Measurements from ENCODE around the gene PDE7B. TPM values are rescaled to one million over a fixed set of nuclear protein-coding genes. Genes with fewer than 3 reads are reported as not detected.

The PDE7B gene
- total RNA-seq, 1 experiment from 2014 or later = not detected

DNA sequence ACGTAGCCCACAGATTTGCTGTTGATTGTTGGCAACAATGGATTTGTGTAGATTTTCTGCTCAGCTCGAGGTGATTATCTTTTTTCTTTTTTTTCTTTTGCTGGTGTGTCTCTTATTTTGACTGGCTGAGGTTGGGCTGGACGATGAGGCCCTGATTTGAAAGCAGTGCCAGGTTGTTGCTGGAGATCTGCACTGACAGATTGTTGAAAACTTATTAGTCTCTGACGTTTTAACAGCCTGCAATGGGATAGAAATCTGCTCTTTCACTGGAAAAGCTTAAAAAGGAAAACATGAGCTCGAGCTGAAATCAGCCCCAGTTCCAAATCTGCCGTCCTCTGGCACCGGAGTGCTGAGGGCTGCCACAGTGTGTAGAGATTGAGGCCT is 87.7 kb downstream of the PDE7B start:
- Histone ChIP-seq H3K9me2 (replicated peaks; ENCODE audit: low read length) (no peaks in the 10 kb centered on the region), H3K9ac (ENCODE audit: low read length) (no peak overlapping the region), H4K20me1 (ENCODE audit: low read length) (no peaks in the 10 kb centered on the region), H3K27ac (ENCODE audit: low read length) (no peak overlapping the region), H3K79me2 (ENCODE audit: low read length) (no peaks in the 10 kb centered on the region), H3K4me3 (ENCODE audit: low read length) (no peak overlapping the region), H2AFZ (ENCODE audit: low read length) (no peak overlapping the region), H3K9me3 (ENCODE audit: low read length) (no peaks in the 10 kb centered on the region), H3K36me3 (ENCODE audit: low read depth, low read length) (no peaks in the 10 kb centered on the region), H3K4me1 (ENCODE audit: insufficient read depth, low read length) (peaks cover 41% of the 10 kb centered on the region), H3K27me3 (ENCODE audit: low read length) (no peaks in the 10 kb centered on the region), H3K4me2 (ENCODE audit: low read length) (no peak overlapping the region), H3F3A (ENCODE audit: low read length, unreplicated experiment) (peaks cover 8% of the 10 kb centered on the region)
- intact Hi-C loops (cut with micrococcal nuclease) = loop anchor here (5.0 to 10.0 kb wide), 2 partner anchors 57 to 286 kb away; no protein-coding TSS in a partner anchor
- CTCF ChIA-PET = interaction anchor here (1.5 kb wide), 1 partner anchor 216 kb away, joined by 3 read pairs; no protein-coding TSS in a partner anchor
- DNase-seq = no peak
- POLR2A ChIA-PET (ENCODE audit: unreplicated experiment) = no interaction called here
- no TSS peak for BruUV-seq (replicated peaks)
- TF ChIP-seq EZH2 (IDR thresholded peaks at IDR 0.05; ENCODE audit: low read length, unreplicated experiment) (no peak), EZH2phosphoT487 (IDR thresholded peaks at IDR 0.05; ENCODE audit: borderline replicate concordance, low read length) (no peak)
- TF ChIP-seq, protein P1, sequence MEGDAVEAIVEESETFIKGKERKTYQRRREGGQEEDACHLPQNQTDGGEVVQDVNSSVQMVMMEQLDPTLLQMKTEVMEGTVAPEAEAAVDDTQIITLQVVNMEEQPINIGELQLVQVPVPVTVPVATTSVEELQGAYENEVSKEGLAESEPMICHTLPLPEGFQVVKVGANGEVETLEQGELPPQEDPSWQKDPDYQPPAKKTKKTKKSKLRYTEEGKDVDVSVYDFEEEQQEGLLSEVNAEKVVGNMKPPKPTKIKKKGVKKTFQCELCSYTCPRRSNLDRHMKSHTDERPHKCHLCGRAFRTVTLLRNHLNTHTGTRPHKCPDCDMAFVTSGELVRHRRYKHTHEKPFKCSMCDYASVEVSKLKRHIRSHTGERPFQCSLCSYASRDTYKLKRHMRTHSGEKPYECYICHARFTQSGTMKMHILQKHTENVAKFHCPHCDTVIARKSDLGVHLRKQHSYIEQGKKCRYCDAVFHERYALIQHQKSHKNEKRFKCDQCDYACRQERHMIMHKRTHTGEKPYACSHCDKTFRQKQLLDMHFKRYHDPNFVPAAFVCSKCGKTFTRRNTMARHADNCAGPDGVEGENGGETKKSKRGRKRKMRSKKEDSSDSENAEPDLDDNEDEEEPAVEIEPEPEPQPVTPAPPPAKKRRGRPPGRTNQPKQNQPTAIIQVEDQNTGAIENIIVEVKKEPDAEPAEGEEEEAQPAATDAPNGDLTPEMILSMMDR (conservative IDR thresholded peaks at IDR 0.05; ENCODE audit: low read depth, low read length) = no peak
- ATAC-seq = no peak

DNA sequence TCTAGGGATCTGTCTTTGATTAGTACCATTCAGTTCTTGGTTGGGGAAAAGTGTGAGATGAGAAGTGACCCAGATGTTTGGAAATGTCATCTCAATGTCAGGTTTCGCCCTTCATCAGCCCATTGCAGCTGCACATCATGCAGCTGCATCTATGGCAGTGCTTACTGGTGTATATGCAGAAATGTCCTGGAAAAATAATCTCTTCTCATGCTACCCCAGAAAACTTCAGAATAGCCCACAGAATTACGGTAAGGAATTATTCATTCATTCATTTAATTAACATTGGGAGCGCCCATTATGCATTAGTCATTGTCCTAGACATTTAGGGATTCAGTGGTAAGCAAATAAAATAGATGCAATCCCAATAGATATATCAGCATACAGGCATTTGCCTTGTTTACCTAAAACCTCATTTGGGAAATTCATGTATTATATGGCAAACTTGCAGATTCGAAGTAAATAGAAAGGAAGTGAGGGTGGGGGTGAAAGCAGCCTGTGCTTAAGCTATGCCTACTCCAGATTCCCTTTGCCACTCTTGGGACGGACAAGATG is 89.2 kb downstream of the PDE7B start:
- Histone ChIP-seq H3K27ac (ENCODE audit: low read length) (peak overlapping the region; percentile 66), H3K4me2 (ENCODE audit: low read length) (peak overlapping the region; percentile 63), H2AFZ (ENCODE audit: low read length) (no peak overlapping the region), H4K20me1 (ENCODE audit: low read length) (no peaks in the 10 kb centered on the region), H3K9me3 (ENCODE audit: low read length) (no peaks in the 10 kb centered on the region), H3K27me3 (ENCODE audit: low read length) (no peaks in the 10 kb centered on the region), H3F3A (ENCODE audit: low read length, unreplicated experiment) (peaks cover 2% of the 10 kb centered on the region), H3K36me3 (ENCODE audit: low read depth, low read length) (no peaks in the 10 kb centered on the region), H3K79me2 (ENCODE audit: low read length) (no peaks in the 10 kb centered on the region), H3K9me2 (replicated peaks; ENCODE audit: low read length) (no peaks in the 10 kb centered on the region), H3K4me1 (ENCODE audit: insufficient read depth, low read length) (peaks cover 35% of the 10 kb centered on the region), H3K4me3 (ENCODE audit: low read length) (no peak overlapping the region), H3K9ac (ENCODE audit: low read length) (no peak overlapping the region)
- ChIA-PET POLR2A (ENCODE audit: unreplicated experiment) (no interaction called here), CTCF (no interaction called here)
- peak; percentile 16 for ATAC-seq
- BruUV-seq (replicated peaks) = no TSS peak
- TF ChIP-seq EZH2 (IDR thresholded peaks at IDR 0.05; ENCODE audit: low read length, unreplicated experiment) (no peak), EZH2phosphoT487 (IDR thresholded peaks at IDR 0.05; ENCODE audit: borderline replicate concordance, low read length) (no peak)
- TF ChIP-seq, protein P1 (conservative IDR thresholded peaks at IDR 0.05; ENCODE audit: low read depth, low read length) = no peak
- intact Hi-C loops (cut with micrococcal nuclease) = no loop called here
- peak; percentile 60 for DNase-seq

DNA sequence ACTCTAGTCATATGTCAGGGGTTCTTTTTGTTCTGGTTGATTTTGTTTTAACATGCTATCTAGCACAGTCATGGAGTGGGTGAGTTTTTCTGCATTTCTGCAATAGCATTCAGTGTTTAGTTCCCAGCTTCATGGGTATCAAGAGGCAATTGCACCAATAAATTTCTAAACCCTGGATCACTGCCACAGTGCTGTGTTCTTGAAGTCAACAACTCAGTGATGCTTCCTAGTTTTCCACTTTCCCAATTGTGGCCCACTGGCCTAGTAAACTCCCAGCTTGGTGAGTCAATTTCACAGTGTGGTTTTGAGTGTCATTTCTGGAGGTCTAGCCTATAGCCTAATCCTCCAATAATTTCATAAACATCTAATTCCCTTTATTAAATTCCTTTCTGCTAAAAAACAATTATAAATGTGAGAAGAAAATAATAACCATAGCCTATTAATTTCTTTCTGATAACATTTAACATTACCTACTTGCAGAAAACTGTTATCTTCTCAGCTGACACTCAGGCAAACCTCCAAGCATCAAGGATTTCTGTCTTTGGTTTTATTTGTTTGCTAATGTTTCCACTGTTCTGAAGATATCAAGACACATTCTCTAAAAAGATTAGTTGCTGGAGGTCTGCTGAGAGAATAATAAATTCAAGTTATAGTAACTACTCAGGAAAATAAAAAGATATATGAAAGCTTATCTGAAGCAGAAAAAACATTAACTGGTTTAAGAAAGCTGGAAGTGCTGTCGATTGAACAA is 89.9 kb downstream of the PDE7B start:
- Histone ChIP-seq H3K4me1 (ENCODE audit: insufficient read depth, low read length) (peaks cover 28% of the 10 kb centered on the region), H4K20me1 (ENCODE audit: low read length) (no peaks in the 10 kb centered on the region), H3K4me2 (ENCODE audit: low read length) (peak overlapping the region; percentile 63), H3F3A (ENCODE audit: low read length, unreplicated experiment) (no peaks in the 10 kb centered on the region), H3K4me3 (ENCODE audit: low read length) (no peak overlapping the region), H3K9me3 (ENCODE audit: low read length) (no peaks in the 10 kb centered on the region), H3K27ac (ENCODE audit: low read length) (peak overlapping the region; percentile 66), H3K79me2 (ENCODE audit: low read length) (no peaks in the 10 kb centered on the region), H3K9ac (ENCODE audit: low read length) (no peak overlapping the region), H3K36me3 (ENCODE audit: low read depth, low read length) (no peaks in the 10 kb centered on the region), H3K27me3 (ENCODE audit: low read length) (no peaks in the 10 kb centered on the region), H2AFZ (ENCODE audit: low read length) (no peak overlapping the region), H3K9me2 (replicated peaks; ENCODE audit: low read length) (no peaks in the 10 kb centered on the region)
- TF ChIP-seq, protein P1 (conservative IDR thresholded peaks at IDR 0.05; ENCODE audit: low read depth, low read length) = no peak
- no peak for TF ChIP-seq EZH2phosphoT487 (IDR thresholded peaks at IDR 0.05; ENCODE audit: borderline replicate concordance, low read length)
- TF ChIP-seq EZH2 (IDR thresholded peaks at IDR 0.05; ENCODE audit: low read length, unreplicated experiment) = no peak
- BruUV-seq (replicated peaks) = no TSS peak
- DNase-seq (peak; percentile 43), ATAC-seq (no peak)
- intact Hi-C loops (cut with micrococcal nuclease) = no loop called here
- ChIA-PET POLR2A (ENCODE audit: unreplicated experiment) (no interaction called here), CTCF (no interaction called here)
